NB4 (cell line): ENCODE data around the gene PLS3.

ENCODE experiments used
- CTCF ChIP-seq: IDR thresholded peaks from one replicate; pipeline ENCODE4 v1.5.1; 2012; ENCODE audit warnings: low read depth, low read length
- MAX ChIP-seq: IDR thresholded peaks from 2 replicates; pipeline ENCODE4 v1.6.1; 2011; ENCODE audit warnings: low read depth, low read length
- MYC ChIP-seq: IDR thresholded peaks from 2 replicates; pipeline ENCODE4 v1.6.1; 2011; ENCODE audit warnings: low read depth, low read length
- POLR2A ChIP-seq: IDR thresholded peaks from 2 replicates; pipeline ENCODE4 v1.6.1; 2011; ENCODE audit warnings: mild to moderate bottlenecking; ENCODE audit not compliant: insufficient read length; ENCODE audit errors: extremely low read depth

- TF ChIP-seq CTCF, result no peak
- TF ChIP-seq POLR2A, result no peak
- TF ChIP-seq MAX, result no peak
- TF ChIP-seq MYC, result no peak
Measured at GRCh38 chrX:115693476-115693875, 132.5 kb downstream of the PLS3 start.
